ENCODE results near the gene SERPINE1.
"Not testable (repeated sequence)": the region's sequence is repeated elsewhere in the genome, so short reads cannot be mapped to it uniquely, and the experiment has no call there.

The SERPINE1 gene

DNA sequence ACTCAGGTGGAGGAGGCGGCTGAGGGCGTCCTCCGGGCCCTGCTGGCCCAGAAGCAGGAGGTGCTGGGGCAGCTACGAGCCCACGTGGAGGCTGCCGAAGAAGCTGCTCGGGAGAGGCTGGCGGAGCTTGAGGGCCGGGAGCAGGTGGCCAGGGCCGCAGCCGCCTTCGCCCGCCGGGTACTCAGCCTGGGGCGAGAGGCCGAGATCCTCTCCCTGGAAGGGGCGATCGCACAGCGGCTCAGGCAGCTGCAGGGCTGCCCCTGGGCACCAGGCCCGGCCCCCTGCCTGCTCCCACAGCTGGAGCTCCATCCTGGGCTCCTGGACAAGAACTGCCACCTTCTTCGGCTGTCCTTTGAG, 38.9 kb upstream of the SERPINE1 start:
- DNase-seq (ENCODE audit: low read depth) = no peak
- TF ChIP-seq, protein P1, sequence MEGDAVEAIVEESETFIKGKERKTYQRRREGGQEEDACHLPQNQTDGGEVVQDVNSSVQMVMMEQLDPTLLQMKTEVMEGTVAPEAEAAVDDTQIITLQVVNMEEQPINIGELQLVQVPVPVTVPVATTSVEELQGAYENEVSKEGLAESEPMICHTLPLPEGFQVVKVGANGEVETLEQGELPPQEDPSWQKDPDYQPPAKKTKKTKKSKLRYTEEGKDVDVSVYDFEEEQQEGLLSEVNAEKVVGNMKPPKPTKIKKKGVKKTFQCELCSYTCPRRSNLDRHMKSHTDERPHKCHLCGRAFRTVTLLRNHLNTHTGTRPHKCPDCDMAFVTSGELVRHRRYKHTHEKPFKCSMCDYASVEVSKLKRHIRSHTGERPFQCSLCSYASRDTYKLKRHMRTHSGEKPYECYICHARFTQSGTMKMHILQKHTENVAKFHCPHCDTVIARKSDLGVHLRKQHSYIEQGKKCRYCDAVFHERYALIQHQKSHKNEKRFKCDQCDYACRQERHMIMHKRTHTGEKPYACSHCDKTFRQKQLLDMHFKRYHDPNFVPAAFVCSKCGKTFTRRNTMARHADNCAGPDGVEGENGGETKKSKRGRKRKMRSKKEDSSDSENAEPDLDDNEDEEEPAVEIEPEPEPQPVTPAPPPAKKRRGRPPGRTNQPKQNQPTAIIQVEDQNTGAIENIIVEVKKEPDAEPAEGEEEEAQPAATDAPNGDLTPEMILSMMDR (IDR thresholded peaks at IDR 0.05; ENCODE audit: low read length, missing control alignments) = no peak
- no peak overlapping the region for H3K4me3 ChIP-seq (replicated peaks; ENCODE audit: low read depth, low read length)

DNA sequence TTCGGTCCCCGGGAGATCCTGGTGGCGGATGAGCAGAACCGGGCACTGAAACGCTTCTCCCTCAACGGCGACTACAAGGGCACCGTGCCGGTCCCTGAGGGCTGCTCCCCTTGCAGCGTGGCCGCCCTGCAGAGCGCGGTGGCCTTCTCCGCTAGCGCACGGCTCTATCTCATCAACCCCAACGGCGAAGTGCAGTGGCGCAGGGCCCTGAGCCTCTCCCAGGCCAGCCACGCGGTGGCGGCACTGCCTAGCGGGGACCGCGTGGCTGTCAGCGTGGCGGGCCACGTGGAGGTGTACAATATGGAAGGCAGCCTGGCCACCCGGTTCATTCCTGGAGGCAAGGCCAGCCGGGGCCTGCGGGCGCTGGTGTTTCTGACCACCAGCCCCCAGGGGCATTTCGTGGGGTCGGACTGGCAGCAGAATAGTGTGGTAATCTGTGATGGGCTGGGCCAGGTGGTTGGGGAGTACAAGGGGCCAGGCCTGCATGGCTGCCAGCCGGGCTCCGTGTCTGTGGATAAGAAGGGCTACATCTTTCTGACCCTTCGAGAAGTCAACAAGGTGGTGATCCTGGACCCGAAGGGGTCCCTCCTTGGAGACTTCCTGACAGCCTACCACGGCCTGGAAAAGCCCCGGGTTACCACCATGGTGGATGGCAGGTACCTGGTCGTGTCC, 37.9 kb upstream of the SERPINE1 start:
- TF ChIP-seq, protein P1 (IDR thresholded peaks at IDR 0.05; ENCODE audit: low read length, missing control alignments) = no peak
- no peak overlapping the region for H3K4me3 ChIP-seq (replicated peaks; ENCODE audit: low read depth, low read length)
- no peak for DNase-seq (ENCODE audit: low read depth)

GRCh38 chr7:101089876-101090275, 37.0 kb upstream of the SERPINE1 start:
- no peak overlapping the region for H3K4me3 ChIP-seq (replicated peaks; ENCODE audit: low read depth, low read length)
- TF ChIP-seq, protein P1 (IDR thresholded peaks at IDR 0.05; ENCODE audit: low read length, missing control alignments) = no peak
- no peak for DNase-seq (ENCODE audit: low read depth)

DNA sequence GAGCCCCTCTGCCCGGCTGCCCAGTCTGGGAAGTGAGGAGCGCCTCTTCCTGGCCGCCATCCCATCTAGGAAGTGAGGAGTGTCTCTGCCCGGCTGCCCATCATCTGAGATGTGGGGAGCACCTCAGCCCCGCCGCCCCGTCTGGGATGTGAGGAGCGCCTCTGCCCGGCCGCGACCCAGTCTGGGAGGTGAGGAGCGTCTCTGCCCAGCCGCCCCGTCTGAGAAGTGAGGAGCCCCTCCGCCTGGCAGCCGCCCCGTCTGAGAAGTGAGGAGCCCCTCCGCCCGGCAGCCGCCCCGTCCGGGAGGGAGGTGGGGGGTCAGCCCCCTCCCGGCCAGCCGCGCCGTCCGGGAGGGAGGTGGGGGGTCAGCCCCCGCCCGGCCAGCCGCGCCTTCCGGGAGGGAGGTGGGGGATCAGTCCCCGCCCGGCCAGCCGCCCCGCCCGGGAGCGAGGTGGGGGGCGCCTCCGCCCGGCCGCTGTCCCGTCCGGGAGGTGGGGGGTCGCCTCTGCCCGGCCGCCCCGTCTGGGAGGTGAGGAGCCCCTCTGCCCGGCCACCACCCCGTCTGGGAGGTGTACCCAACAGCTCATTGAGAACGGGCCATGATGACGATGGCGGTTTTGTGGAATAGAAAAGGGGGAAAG, 34.5 kb upstream of the SERPINE1 start:
- not testable (repeated sequence) for DNase-seq (ENCODE audit: low read depth); H3K4me3 ChIP-seq (replicated peaks; ENCODE audit: low read depth, low read length)

DNA sequence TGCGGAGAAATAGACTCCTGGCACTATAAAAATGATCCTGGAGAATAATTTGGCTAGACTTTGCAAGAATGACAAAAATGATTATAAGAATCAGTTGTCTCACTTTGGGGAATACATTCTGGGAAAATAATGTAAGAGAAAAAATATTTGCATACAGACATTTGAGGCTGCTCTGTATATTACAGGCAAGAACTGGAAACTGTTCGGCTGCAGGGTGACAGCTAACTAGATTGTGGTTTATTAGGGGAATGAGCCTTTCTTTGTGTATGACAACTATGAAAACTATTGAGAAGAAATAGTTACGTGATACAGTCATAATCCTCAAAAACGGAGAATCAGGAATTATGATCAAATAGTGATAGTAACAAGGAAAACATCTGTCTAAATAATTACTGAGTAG, 33.0 kb upstream of the SERPINE1 start:
- TF ChIP-seq, protein P1 (IDR thresholded peaks at IDR 0.05; ENCODE audit: low read length, missing control alignments) = no peak
- H3K4me3 ChIP-seq (replicated peaks; ENCODE audit: low read depth, low read length) = no peak overlapping the region
- DNase-seq (ENCODE audit: low read depth) = peak; percentile 71

DNA sequence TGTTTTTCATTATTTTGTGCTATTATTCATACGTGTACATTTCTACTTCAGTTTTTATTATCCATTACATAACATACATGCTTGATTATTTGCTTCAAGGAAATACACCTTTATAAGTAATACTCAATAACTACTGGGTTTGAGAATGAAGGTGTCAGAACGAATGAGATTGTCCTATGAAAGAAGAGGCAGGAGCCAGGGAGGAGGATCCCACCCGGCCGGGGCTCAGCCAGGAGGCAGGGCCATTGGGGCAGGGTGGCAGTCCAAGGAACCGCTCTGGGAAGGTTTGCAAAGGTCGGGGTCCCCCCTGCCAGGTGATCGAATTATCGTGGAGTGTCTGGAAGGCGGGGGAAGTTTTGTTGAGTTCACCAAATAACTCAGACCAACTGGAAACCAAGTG, 32.5 kb upstream of the SERPINE1 start:
- TF ChIP-seq, protein P1 (IDR thresholded peaks at IDR 0.05; ENCODE audit: low read length, missing control alignments) = no peak
- peak overlapping the region; percentile 18 for H3K4me3 ChIP-seq (replicated peaks; ENCODE audit: low read depth, low read length)
- no peak for DNase-seq (ENCODE audit: low read depth)

- peak overlapping the region; percentile 18 for H3K4me3 ChIP-seq (replicated peaks; ENCODE audit: low read depth, low read length)
- DNase-seq (ENCODE audit: low read depth) = peak; percentile 81
- TF ChIP-seq, protein P1 (IDR thresholded peaks at IDR 0.05; ENCODE audit: low read length, missing control alignments) = peak; percentile 80
Measured at GRCh38 chr7:101094791-101095375, 32.0 kb upstream of the SERPINE1 start.

Measured in fibroblast of pulmonary artery (primary cell).